ENCODE measurements around the gene SHISA9.

SHISA9 gene

GRCh38 chr16:13014476-13014875, 113.1 kb downstream of the SHISA9 start:
- TF ChIP-seq ZFX (IDR thresholded peaks at IDR 0.05; ENCODE audit: borderline replicate concordance) (no peak), CTCF (IDR thresholded peaks at IDR 0.05) (no peak)
- no peak overlapping the region for H3K27ac ChIP-seq

- H3K27ac ChIP-seq: no peak overlapping the region
- no peak for TF ChIP-seq ZFX (IDR thresholded peaks at IDR 0.05; ENCODE audit: borderline replicate concordance)
- TF ChIP-seq CTCF (IDR thresholded peaks at IDR 0.05): no peak
These were observed 116.6 kb downstream of the SHISA9 start for GRCh38 chr16:13018026-13018425.

- TF ChIP-seq CTCF (IDR thresholded peaks at IDR 0.05) (no peak), ZFX (IDR thresholded peaks at IDR 0.05; ENCODE audit: borderline replicate concordance) (no peak)
- no peak overlapping the region for H3K27ac ChIP-seq
These were observed 120.6 kb downstream of the SHISA9 start for GRCh38 chr16:13021996-13022395.

GRCh38 chr16:13029786-13030185, 128.4 kb downstream of the SHISA9 start:
- TF ChIP-seq ZFX (IDR thresholded peaks at IDR 0.05; ENCODE audit: borderline replicate concordance) (no peak), CTCF (IDR thresholded peaks at IDR 0.05) (no peak)
- H3K27ac ChIP-seq: no peak overlapping the region

- TF ChIP-seq CTCF (IDR thresholded peaks at IDR 0.05): no peak
- TF ChIP-seq ZFX (IDR thresholded peaks at IDR 0.05; ENCODE audit: borderline replicate concordance): no peak
- H3K27ac ChIP-seq: no peak overlapping the region
These were observed 129.4 kb downstream of the SHISA9 start for GRCh38 chr16:13030769-13031168.

GRCh38 chr16:13032911-13033310, 131.5 kb downstream of the SHISA9 start:
- H3K27ac ChIP-seq: no peak overlapping the region
- TF ChIP-seq CTCF (IDR thresholded peaks at IDR 0.05): no peak
- no peak for TF ChIP-seq ZFX (IDR thresholded peaks at IDR 0.05; ENCODE audit: borderline replicate concordance)

GRCh38 chr16:13036600-13036999, 135.2 kb downstream of the SHISA9 start:
- no peak overlapping the region for H3K27ac ChIP-seq
- TF ChIP-seq CTCF (IDR thresholded peaks at IDR 0.05): no peak
- TF ChIP-seq ZFX (IDR thresholded peaks at IDR 0.05; ENCODE audit: borderline replicate concordance): no peak

All from 22Rv1 (cell line).